ENCODE data around the gene NPDC1.

The NPDC1 gene

DNA sequence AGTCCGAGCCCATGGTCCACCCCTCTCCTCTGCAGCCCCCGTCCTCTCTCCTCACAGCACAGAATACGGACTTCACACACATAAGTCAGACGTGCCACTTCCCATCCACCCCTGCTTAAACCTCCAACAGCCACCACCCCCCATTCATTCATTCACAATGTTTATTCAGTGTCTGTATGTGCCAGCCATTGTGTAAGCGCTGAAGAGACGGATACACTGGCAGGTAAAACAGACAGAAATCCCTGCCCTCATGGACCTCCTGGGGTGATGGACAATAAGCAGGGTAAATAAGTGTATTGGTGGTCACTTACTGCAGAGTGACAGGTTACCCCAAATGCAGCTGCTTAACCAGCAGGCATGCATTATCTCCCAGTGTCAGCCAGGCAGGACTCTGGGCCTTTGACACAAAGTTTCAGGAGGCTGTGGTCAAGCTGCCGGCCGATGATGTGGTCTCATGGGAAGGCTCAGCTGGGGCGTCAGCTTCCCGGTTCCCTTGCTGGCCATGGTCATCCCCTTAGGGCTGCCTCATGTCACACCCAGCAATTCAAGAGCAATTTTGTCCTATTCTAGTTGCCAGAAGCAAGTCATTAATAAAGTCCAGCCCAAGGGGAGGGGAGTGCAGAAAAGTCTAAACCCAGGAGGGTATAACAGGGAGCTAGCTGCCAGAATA is 55.6 kb downstream of the NPDC1 start:
- no peak for DNase-seq
